Activated T-helper 17 cell treated with anti-CD3 and anti-CD28 coated beads, Interleukin-2, amount 50 U/mL, for 72 hours (primary cell): ENCODE measurements around the gene GULP1. TPM values are rescaled to one million over a fixed set of nuclear protein-coding genes. Genes with fewer than 3 reads are reported as not detected.

Source experiments
- ATAC-seq: fragments of 150-1000 bp; cut with Tn5 transposase; replicated peaks from 2 replicates; pipeline ENCODE4 v1.10.0; 2021; ENCODE audit warnings: mild to moderate bottlenecking, moderate library complexity
- H3K27ac Mint-ChIP-seq: one replicate; pipeline ENCODE4 v1.8.0; 2022; ENCODE audit warnings: mixed read lengths
- H3K27me3 Mint-ChIP-seq: one replicate; pipeline ENCODE4 v1.8.0; 2022; ENCODE audit warnings: mixed read lengths
- H3K36me3 Mint-ChIP-seq: one replicate; pipeline ENCODE4 v1.8.0; 2022; ENCODE audit warnings: low read depth, mild to moderate bottlenecking, mixed read lengths
- H3K4me1 Mint-ChIP-seq: one replicate; pipeline ENCODE4 v1.8.0; 2022; ENCODE audit warnings: mixed read lengths
- H3K4me3 Mint-ChIP-seq: one replicate; pipeline ENCODE4 v1.8.0; 2022; ENCODE audit warnings: mild to moderate bottlenecking, mixed read lengths
- H3K9me3 Mint-ChIP-seq: one replicate; pipeline ENCODE4 v1.8.0; 2022; ENCODE audit warnings: mixed read lengths
- total RNA-seq, 2 donors: library from RNA; stranded (reverse); gene quantifications; one replicate each; pipeline ENCODE4 v1.2.3, GENCODE V29; 2022

Gene GULP1
- total RNA-seq = not detected

DNA sequence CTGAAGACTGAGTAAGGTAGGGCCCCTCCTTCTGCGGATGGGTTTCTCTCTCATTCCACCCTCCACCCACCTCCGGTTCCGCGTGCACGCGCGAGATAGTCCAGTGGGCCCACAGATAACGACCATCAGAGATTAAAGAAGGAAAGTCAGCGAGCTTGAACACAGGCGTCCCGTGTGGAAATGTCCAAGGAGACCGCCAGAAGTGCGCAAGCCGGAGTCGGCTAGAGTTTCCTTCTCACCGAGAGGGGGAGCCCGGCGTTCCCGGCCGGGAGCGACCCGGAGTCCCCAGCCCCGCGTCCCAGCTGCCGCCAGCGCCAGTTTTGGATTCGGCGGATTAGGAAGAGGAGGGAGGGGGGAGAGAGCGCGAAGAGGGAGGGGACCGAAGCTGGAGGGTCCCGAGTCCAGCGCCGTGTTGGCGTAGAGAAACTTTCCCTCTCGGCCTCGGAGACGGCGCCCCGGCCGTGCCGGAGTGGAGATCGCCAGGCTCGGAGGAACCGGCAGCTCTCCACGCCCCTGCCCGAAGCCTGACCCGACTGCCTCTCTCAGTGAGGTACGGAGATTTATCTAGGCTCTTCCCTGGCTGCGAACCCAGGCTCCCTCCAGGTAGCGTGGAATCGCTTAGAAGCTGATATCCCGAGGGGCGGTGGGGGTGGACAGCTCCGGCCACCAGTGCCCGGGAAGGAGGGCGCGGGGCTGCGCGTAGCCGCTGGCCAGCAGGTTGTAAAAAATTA is at the start of gene GULP1:
TSS of gene GULP1 (plus strand) at position 258 of the 731 bp plus-strand sequence. CDS start 185,829 bp downstream, outside the sequence.
- peak; percentile 32 for ATAC-seq
- Mint-ChIP-seq H3K27me3 (peaks cover 29% of the 10 kb centered on the region), H3K9me3 (no peaks in the 10 kb centered on the region), H3K4me3 (peak within 1 kb of the TSS; percentile 48), H3K36me3 (no peaks in the 10 kb centered on the region), H3K4me1 (peaks cover 4% of the 10 kb centered on the region), H3K27ac (no peak within 1 kb of the TSS)

DNA sequence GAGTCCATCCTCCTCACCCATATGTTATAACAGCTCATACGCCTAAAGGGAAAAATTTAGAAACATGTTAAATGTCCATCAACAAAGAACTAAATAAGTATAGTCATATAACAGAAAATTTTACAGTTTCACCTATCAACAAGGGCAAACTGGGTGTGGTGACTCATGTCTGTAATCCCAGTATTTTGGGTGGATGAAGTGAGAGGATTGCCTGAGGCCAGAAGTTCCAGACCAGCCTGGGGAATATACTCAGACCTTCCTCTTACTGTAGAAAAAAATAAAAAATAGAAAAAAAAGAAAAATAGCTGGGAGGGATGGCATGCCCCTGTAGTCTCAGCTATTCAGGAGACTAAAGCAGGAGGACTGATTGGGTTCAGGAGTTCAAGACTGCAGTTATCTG is 48.3 kb upstream of the GULP1 start:
- Mint-ChIP-seq H3K4me1 (no peaks in the 10 kb centered on the region), H3K36me3 (no peaks in the 10 kb centered on the region), H3K27me3 (no peaks in the 10 kb centered on the region), H3K27ac (no peak overlapping the region), H3K4me3 (no peak overlapping the region), H3K9me3 (no peaks in the 10 kb centered on the region)
- no peak for ATAC-seq

DNA sequence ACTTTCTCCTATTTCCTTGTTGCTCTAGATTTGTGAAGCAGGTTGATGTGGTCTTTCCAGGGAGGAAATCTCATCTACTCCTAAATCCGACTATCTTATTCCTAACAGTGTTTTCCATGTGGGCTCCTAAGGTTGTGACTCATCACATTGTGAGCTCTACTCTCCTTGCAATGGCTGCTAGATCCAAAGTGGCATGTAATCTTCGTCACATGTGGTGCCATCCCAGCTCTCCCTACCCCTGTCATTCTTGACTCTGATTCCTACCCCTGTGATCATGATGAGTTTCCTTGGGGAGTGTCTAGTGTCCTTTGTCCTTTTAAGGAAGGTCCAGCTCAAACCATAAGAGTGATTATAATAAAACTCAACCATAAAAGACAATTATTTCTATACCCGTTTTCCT is 47.3 kb upstream of the GULP1 start:
- Mint-ChIP-seq H3K27ac (no peak overlapping the region), H3K36me3 (no peaks in the 10 kb centered on the region), H3K4me3 (no peak overlapping the region), H3K4me1 (no peaks in the 10 kb centered on the region), H3K27me3 (no peaks in the 10 kb centered on the region), H3K9me3 (no peaks in the 10 kb centered on the region)
- no peak for ATAC-seq

- H3K4me1 Mint-ChIP-seq = no peaks in the 10 kb centered on the region
- ATAC-seq = peak; percentile 44
- no peaks in the 10 kb centered on the region for H3K27me3 Mint-ChIP-seq
- H3K36me3 Mint-ChIP-seq = no peaks in the 10 kb centered on the region
- no peak overlapping the region for H3K27ac Mint-ChIP-seq
- no peak overlapping the region for H3K4me3 Mint-ChIP-seq
- no peaks in the 10 kb centered on the region for H3K9me3 Mint-ChIP-seq
Observed at GRCh38 chr2:188245230-188245629, 46.4 kb upstream of the GULP1 start.

- Mint-ChIP-seq H3K4me1 (no peaks in the 10 kb centered on the region), H3K4me3 (no peak overlapping the region), H3K27me3 (no peaks in the 10 kb centered on the region), H3K27ac (no peak overlapping the region), H3K36me3 (no peaks in the 10 kb centered on the region), H3K9me3 (no peaks in the 10 kb centered on the region)
- ATAC-seq = no peak
Observed at GRCh38 chr2:188248513-188248912, 43.2 kb upstream of the GULP1 start.

GRCh38 chr2:188251034-188251433 is 40.6 kb upstream of the GULP1 start:
- Mint-ChIP-seq H3K27ac (no peak overlapping the region), H3K36me3 (no peaks in the 10 kb centered on the region), H3K4me1 (no peaks in the 10 kb centered on the region), H3K27me3 (no peaks in the 10 kb centered on the region), H3K4me3 (no peak overlapping the region), H3K9me3 (no peaks in the 10 kb centered on the region)
- ATAC-seq = no peak

- Mint-ChIP-seq H3K4me3 (no peak overlapping the region), H3K4me1 (no peaks in the 10 kb centered on the region)
Observed at GRCh38 chr2:188256420-188256819, 35.3 kb upstream of the GULP1 start.

GRCh38 chr2:188265315-188265714 is 26.4 kb upstream of the GULP1 start:
- H3K36me3 Mint-ChIP-seq = no peaks in the 10 kb centered on the region
- H3K4me3 Mint-ChIP-seq = no peak overlapping the region
- no peaks in the 10 kb centered on the region for H3K9me3 Mint-ChIP-seq
- H3K27ac Mint-ChIP-seq = no peak overlapping the region
- no peaks in the 10 kb centered on the region for H3K27me3 Mint-ChIP-seq
- no peak for ATAC-seq
- no peaks in the 10 kb centered on the region for H3K4me1 Mint-ChIP-seq

More at GRCh38 chr2:188256420-188256819, 35.3 kb upstream of the GULP1 start:
- H3K27ac Mint-ChIP-seq = no peak overlapping the region
- no peaks in the 10 kb centered on the region for H3K36me3 Mint-ChIP-seq
- H3K9me3 Mint-ChIP-seq = no peaks in the 10 kb centered on the region
- ATAC-seq = no peak
- no peaks in the 10 kb centered on the region for H3K27me3 Mint-ChIP-seq

DNA sequence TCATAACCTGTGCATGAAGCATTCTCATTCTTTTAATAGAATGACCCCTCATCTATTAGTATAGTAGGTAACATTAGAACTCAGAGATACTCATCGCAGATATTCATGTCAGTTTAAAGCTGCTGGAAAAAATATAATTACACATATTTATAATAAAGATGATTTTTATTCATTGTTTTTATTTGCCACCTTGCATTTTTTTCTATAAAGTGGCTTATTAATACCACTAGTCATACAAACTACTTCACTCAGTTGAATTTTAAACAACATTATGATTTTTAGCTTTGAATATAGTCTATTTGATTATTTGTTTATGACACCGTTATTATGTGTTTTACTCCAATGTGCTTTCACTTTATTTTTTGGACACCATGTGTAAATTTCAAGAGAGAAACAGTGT is 23.9 kb upstream of the GULP1 start:
- Mint-ChIP-seq H3K4me3 (no peak overlapping the region), H3K27me3 (no peaks in the 10 kb centered on the region), H3K4me1 (no peaks in the 10 kb centered on the region), H3K9me3 (no peaks in the 10 kb centered on the region), H3K36me3 (no peaks in the 10 kb centered on the region), H3K27ac (no peak overlapping the region)
- no peak for ATAC-seq

DNA sequence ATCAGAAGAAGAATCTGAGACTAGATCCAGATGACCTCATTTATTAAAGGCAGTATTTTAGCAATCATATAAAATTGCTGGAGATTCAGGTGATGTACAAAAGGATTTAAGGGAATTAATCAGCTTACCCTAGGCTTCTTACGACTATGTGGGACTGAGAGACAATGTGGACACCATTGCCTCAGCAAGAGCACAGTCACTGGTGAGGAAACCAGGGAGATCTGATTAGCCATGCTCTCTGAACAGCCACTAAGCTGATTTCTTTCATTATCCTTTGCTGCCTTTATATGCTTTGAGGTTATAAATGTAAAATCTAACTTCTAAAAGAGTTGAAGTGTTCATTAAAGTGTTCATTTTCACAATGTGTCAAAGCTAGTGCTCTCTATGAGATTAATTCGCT is 22.7 kb upstream of the GULP1 start:
- no peaks in the 10 kb centered on the region for H3K9me3 Mint-ChIP-seq
- no peak for ATAC-seq
- no peak overlapping the region for H3K27ac Mint-ChIP-seq
- no peaks in the 10 kb centered on the region for H3K27me3 Mint-ChIP-seq
- H3K4me1 Mint-ChIP-seq = no peaks in the 10 kb centered on the region
- no peaks in the 10 kb centered on the region for H3K36me3 Mint-ChIP-seq
- H3K4me3 Mint-ChIP-seq = no peak overlapping the region

- H3K27me3 Mint-ChIP-seq = no peaks in the 10 kb centered on the region
- H3K27ac Mint-ChIP-seq = no peak overlapping the region
- H3K4me1 Mint-ChIP-seq = no peaks in the 10 kb centered on the region
- no peaks in the 10 kb centered on the region for H3K9me3 Mint-ChIP-seq
- no peak overlapping the region for H3K4me3 Mint-ChIP-seq
- no peak for ATAC-seq
- H3K36me3 Mint-ChIP-seq = no peaks in the 10 kb centered on the region
Observed at GRCh38 chr2:188272121-188272520, 19.6 kb upstream of the GULP1 start.

DNA sequence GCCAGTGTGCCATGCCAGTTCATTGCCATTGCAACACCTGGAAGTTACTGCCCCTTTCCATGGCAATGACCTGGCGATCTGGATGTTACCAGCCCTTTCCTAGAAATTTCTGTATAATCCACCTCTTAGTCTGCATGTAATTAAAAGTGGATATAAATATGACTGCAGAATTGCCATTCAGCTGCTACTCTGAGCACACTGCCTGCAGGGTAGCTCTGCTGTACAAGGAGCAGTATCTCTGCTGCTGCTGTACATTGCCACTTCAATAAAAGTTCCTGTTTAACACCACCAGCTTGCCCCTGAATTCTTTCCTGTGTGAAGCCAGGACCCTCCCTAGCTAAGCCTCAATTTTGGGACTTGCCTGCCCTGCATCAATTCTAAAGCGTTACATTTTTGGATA is 17.4 kb upstream of the GULP1 start:
- no peaks in the 10 kb centered on the region for H3K36me3 Mint-ChIP-seq
- no peaks in the 10 kb centered on the region for H3K27me3 Mint-ChIP-seq
- H3K27ac Mint-ChIP-seq = no peak overlapping the region
- no peak for ATAC-seq
- no peak overlapping the region for H3K4me3 Mint-ChIP-seq
- H3K4me1 Mint-ChIP-seq = no peaks in the 10 kb centered on the region
- H3K9me3 Mint-ChIP-seq = no peaks in the 10 kb centered on the region

- H3K36me3 Mint-ChIP-seq = no peaks in the 10 kb centered on the region
- ATAC-seq = no peak
- H3K9me3 Mint-ChIP-seq = no peaks in the 10 kb centered on the region
- no peak overlapping the region for H3K4me3 Mint-ChIP-seq
- H3K27ac Mint-ChIP-seq = no peak overlapping the region
- H3K27me3 Mint-ChIP-seq = no peaks in the 10 kb centered on the region
- H3K4me1 Mint-ChIP-seq = no peaks in the 10 kb centered on the region
Observed at GRCh38 chr2:188276255-188276654, 15.4 kb upstream of the GULP1 start.

DNA sequence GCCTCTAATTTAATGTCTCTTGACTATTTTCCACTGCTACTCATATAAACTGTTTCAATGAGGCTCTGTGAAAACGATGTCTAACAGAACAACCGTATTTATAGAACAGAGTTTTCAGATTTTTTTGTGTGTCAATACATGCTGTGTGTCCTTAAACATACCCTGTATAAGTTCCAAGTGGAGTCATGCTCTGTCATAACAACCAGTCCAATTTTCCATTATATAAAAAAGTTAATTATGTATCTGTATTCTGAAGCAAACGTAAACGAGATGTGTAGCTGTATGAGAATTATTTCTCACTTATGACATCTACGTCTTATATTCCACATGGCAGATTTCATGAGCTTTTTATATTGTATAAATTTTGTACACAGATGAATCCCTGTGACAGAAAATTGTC is 13.9 kb upstream of the GULP1 start:
- H3K36me3 Mint-ChIP-seq = no peaks in the 10 kb centered on the region

DNA sequence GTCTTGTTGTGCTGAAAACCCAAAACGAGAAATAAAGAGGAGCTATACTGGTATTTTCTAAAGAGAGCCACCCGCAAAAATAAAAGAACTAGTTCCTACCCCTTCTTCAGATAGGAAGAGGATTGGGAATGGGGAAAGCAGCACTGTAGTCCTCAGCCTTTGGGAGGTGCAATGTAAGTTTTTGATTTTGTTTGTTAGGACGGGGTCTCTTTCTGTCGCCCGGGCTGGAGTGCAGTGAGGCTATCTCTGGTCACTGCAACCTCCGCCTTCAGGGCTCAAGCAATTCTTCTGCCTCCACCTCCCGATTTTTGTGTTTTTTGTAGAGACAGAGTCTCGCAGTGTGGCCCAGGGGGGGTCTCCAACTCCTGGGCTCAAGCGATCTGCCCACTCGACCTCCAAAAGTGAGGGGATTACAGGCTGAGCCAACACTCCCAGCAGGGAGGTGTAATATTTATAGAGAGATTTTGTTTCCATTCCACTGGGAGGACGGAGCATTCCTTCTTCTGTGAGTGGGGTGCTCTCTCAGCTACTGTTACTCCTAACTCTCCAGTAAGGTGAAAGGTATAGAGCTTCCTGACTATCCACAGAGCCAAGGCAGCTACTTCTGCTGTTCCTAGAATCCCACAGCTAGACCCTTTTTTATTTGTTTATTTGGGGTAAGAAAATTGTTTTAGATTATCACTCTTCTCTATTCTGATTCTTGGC is 13.1 kb upstream of the GULP1 start:
- H3K4me1 Mint-ChIP-seq = no peaks in the 10 kb centered on the region
- ATAC-seq = no peak
- no peaks in the 10 kb centered on the region for H3K9me3 Mint-ChIP-seq
- no peak overlapping the region for H3K27ac Mint-ChIP-seq
- no peaks in the 10 kb centered on the region for H3K27me3 Mint-ChIP-seq
- H3K4me3 Mint-ChIP-seq = no peak overlapping the region
- no peaks in the 10 kb centered on the region for H3K36me3 Mint-ChIP-seq

More for the DNA sequence above, 13.9 kb upstream of the GULP1 start:
- H3K27ac Mint-ChIP-seq = no peak overlapping the region
- H3K4me3 Mint-ChIP-seq = no peak overlapping the region
- H3K9me3 Mint-ChIP-seq = no peaks in the 10 kb centered on the region
- no peaks in the 10 kb centered on the region for H3K27me3 Mint-ChIP-seq
- H3K4me1 Mint-ChIP-seq = no peaks in the 10 kb centered on the region
- ATAC-seq = no peak
